HG02759 (cell line): Measurements from ENCODE around the gene STX19.
A peak's percentile ranks its signal among the peaks of the same experiment; 100 is the strongest.

Source experiments
- ATAC-seq: cut with Tn5 transposase; IDR thresholded peaks from one replicate; pipeline ENCODE4 v1.9.1; 2021; ENCODE audit warnings: mild to moderate bottlenecking, moderate library complexity; ENCODE audit not compliant: unreplicated experiment

STX19 gene

DNA sequence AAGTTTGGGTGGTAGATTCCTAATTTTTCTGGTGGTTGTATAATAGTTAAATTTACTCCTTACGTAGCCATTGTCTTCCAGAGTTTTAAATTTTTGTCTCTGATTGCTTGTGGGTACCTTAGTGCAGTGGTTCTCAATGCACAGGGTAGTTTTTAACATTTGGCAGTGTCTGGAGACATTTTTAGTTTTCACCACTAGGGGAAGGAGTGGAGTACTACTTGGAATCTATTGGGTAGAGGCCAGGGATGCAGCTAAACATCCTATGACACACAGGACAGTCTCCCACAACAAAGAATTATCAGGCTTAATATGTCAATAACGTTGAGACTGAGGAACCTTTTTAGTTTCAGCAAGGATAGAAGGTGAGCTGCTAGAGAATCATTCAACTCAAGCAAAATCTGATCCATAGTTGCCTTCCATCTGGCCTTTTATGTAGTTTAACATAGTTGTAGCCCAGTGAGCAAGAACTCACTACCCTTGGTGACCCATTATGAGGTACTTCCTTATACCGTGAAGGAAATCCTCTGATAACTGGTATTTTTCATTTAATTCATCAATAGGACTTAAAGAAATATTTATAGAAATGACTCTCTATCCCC is 8.6 kb upstream of the STX19 start:
- ATAC-seq: peak; percentile 81

DNA sequence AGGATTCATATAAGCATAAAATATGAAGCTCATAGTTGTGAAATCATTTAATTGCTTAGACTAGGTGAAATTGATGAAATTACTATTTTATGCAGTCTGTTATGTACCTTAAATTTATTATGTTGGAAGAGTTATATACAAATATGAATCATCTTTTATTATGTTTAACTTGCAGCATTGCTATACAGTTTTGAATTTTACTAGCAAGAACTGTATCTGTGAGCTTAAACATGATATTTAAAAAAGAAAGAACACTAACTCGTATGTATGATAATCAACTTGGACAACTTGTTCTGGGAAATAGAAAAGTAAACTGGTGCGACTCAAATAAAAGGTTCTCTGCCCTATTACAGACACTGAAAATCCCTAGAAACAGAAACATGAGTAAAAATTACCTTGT is 1.8 kb downstream of the STX19 start:
- ATAC-seq: no peak

DNA sequence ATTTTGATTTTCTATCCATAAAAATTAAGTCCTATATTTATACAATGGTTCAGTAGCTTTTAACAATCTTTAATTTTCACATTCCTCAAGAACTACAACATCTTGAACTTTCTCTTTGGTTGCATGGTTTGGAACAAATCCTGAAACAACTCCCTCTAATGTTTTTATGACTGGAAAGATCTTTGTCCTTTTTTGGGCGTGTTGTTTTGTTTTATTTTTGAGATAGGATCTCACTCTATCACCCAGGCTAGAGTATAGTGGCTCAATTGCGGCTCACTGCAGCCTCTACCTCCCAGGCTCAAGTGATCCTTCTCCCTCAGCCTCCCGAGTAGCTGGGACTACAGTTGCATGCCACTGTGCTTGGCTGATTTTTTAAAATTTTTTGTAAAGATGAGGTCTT is 4.0 kb downstream of the STX19 start:
- no peak for ATAC-seq

- no peak for ATAC-seq
Measured at GRCh38 chr3:94020293-94020692, 8.1 kb downstream of the STX19 start.

GRCh38 chr3:94019659-94020058 is 8.7 kb downstream of the STX19 start:
- ATAC-seq: no peak

GRCh38 chr3:94015025-94015424 is 13.4 kb downstream of the STX19 start:
- ATAC-seq: no peak

- no peak for ATAC-seq
Measured at GRCh38 chr3:94012185-94012584, 16.2 kb downstream of the STX19 start.

- ATAC-seq: no peak
Measured at GRCh38 chr3:94011233-94011711, 17.1 kb downstream of the STX19 start.

DNA sequence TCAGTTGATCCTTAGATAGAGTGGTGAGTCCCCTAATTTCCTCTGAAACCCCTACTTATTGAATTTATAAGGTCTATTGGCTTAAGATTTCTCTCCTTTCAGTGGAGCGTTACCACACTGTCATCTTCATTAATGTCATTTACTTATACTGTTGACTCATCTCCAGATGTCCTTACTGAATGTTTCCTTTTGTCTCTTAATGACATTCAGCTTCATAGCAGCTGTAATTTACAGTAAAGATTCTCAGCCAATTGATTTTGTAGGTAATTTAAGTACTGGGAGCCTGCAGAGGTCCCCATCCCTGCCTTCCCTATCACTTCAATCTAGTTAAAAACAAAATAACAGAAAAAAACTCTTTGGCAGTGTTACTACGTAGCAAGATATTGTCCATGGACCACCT is 18.8 kb downstream of the STX19 start:
- ATAC-seq: no peak

DNA sequence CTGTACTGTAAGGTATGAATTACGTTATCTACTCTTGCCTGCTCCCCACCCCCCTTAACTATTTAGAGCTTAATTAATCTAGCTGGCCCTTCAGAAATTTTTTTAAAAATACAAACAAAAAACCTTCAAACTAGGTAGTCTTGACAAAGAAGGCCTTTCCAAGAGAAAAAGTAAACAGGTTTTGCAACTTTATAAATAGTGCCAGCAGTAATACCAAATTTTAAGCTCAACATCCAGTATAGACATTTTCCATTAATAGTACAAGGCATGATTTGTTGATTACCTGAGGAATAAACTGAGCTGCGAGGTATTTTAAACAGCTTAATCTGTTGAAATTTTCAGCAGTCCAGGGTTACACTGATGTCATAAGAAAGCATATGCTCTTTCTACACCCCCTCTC is 20.1 kb downstream of the STX19 start:
- no peak for ATAC-seq

DNA sequence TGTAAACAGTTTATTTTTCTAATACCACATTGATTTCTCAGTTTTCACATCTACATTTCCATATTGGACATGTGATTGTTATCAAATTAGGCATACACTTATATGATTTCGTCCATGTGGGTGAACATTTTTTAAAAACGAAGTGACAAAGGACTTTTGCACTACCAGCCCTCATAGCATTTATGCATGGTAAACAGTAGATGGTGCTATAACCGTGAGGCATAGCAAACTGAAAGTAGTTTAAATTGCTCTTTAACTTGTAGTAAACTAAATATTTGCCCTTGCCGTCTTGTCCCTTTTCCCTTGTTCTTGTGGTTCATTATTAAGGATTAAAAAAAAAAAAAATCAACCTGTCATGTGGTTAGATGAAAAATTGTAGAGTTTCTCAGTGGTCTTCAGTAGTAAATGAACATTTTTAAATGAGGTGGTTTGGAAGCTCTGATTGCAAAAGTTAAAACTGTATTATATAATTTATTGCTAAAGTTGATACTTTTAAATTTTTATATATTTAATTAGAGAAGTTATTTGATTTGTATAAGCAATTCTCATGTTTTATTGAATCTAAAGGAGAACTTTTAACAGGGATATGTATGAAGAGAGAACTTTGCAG is 24.0 kb downstream of the STX19 start:
- peak; percentile 93 for ATAC-seq

- no peak for ATAC-seq
Measured at GRCh38 chr3:94001827-94002495, 26.4 kb downstream of the STX19 start.

DNA sequence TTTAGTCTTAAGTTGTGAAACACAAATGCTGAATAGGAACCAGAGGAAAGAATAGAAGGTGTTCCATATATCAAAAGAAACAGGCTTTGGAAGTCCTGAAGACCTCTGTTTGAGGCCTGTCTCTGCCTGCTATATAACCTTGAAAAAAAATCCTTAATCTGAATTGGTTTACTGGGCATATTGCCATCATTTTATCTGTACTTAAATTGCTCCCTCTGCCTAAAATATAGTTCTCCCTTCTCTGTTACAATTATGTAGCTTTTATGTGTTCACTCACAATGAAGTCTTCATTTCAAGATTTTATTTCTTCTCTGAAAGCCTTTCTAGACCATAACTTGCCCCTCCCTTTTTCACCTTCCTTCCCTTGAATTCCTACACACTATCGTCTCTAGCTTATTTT is 27.2 kb downstream of the STX19 start:
- no peak for ATAC-seq

- ATAC-seq: no peak
Measured at GRCh38 chr3:93994056-93994455, 34.3 kb downstream of the STX19 start.

- ATAC-seq: no peak
Measured at GRCh38 chr3:93992207-93992606, 36.2 kb downstream of the STX19 start.

DNA sequence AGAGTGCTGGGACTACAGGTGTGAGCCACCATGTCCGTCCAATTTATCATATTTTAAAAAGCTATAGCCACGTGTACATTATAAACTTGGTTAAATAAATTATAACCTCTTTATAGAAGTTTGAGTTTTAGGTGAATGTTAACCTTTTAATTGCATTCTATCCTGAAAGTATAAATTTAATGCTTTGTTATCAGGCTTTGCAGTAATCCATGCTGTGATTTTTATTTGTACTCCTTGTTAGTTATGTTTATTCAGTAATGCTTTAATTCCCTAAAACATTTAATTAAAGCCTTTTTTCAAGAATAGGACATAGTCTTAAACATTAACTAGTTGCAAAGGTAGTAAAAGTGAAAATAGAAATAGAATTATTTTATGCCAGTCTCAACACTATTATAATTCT is 36.8 kb downstream of the STX19 start:
- ATAC-seq: no peak

DNA sequence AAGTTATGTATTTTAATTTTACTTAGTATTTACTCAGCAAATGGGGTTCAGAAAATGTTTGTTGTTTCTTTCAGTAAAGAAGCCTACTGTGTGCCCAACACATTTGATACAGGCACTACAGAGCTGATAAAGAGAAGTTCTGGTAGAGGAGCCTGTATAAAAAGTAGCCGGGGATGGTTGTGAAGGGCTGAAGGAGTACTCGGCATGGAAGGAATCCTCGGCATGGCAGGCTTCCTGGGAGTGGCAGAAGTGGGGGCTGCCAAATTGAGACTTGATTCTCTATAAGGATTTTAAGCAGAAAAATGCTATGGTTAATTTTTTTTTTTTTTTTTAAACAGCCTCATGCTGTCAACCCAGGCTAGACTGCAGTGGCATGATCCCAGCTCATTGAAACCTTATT is 39.2 kb downstream of the STX19 start:
- no peak for ATAC-seq

- ATAC-seq: no peak
Measured at GRCh38 chr3:93988764-93989163, 39.6 kb downstream of the STX19 start.

DNA sequence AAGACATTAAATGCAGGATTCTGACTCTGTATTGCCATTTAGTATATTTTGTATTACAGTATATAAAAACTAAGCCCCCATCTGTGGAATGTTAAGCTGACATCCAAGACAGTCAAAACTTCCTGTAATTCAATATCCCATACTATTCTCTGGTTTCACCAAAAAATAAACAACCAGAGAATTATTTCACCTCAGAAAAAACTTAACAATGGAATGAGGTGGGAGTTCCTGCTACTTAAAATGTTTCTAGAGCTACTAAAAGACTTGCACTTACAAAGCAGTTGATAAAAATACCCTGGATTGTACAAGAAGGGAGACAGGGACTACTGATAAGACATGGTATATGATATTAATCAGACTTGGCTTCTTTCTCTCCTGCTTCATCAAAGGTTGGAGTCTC is 40.1 kb downstream of the STX19 start:
- ATAC-seq: no peak

DNA sequence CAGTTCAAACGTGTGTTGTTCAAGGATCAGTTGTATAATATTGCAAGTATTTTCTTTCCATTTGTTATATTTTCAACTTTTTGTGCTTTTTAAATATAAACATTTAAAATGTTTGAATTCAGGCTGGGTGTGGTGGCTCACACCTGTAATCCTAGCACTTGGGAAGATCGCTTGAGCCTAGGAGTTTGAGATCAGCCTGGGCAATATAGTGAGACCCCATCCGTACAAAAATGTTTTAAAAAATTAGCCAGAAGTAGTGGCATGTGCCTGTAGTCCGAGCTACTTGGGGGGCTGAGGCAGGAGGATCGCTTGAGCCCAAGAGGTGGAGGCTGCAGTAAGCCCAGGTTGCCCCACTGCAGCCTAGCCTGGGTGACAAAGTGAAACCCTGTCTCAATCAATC is 43.8 kb downstream of the STX19 start:
- no peak for ATAC-seq

DNA sequence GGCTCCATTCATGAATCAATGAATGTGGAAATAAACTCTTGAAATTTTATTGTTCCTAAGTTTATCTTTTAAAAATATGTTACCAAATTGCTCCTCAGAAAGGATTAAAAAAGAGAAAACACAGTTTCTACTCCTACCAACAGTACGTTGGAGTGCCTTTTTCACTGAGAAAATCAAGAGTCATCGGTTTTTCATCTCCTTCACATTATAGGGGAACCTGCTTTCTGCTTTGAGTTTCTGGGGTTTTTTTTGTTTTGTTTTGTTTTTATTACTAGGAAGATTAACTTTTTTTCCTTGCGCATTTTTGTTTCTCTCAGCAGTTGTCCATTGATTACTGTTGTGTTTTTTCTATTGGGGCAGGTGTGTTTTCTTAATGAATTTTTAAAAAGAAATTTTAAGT is 45.0 kb downstream of the STX19 start:
- ATAC-seq: no peak

DNA sequence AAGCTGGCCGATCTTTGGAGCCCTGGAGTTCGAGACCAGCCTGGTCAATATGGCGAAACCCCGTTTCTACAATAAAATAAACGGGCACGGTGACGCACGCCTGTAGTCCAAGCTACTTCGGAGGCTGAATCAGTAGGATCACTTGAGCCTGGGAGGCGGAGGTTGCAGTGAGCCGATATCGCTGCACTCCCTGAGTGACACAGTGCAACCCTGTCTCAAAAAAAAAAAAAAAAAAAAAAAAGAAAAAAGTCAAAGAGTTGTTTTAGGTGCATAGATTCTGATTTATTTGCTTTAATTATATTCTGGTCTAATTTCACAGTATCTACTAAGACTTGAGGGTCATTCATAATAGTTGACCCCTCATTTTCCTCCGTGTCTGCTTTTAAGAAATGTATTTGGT is 46.7 kb downstream of the STX19 start:
- ATAC-seq: no peak
